PC-3 (cell line): ENCODE results near the gene TFDP1. TPM values are rescaled to one million over a fixed set of nuclear protein-coding genes. Genes with fewer than 3 reads are reported as not detected.

ENCODE experiments used
- ATAC-seq: fragments of 200-7000 bp; cut with Tn5 transposase; 2 replicates; pipeline ENCODE4 v1.9.1; 2020; ENCODE audit warnings: mild to moderate bottlenecking, moderate library complexity
- BruUV-seq: library from RNA; stranded (reverse); fragments of 400-500 nt; replicated peaks from 2 replicates; lab custom pipeline; 2021; lab: Mats Ljungman, UMichigan
- CTCF ChIA-PET: fragments of 300-600 bp; sonication (Branson Sonifier 250); formaldehyde crosslinking; loops from one replicate; lab custom pipeline; 2022; ENCODE audit warnings: antibody characterized with exemption; lab: Charles Lee
- POLR2A ChIA-PET: fragments of 300-600 bp; sonication (Branson Sonifier 250); formaldehyde crosslinking; loops from one replicate; lab custom pipeline; 2022; ENCODE audit warnings: antibody characterized with exemption; ENCODE audit not compliant: unreplicated experiment; lab: Charles Lee
- DNase-seq: peaks from one replicate; pipeline ENCODE4 v3.0.0-alpha.2; 2015
- H2AFZ ChIP-seq: fragments of 300-600 bp; sonication (generic); 2 replicates; pipeline ENCODE4 v1.6.0; 2016; ENCODE audit warnings: antibody characterized with exemption, low read length
- H3F3A ChIP-seq: fragments of 300-600 bp; sonication (generic); one replicate; pipeline ENCODE4 v1.6.0; 2017; ENCODE audit warnings: antibody characterized with exemption, low read length, control low read depth, mild to moderate bottlenecking; ENCODE audit not compliant: unreplicated experiment
- H3K27ac ChIP-seq: fragments of 300-600 bp; sonication (generic); 2 replicates; pipeline ENCODE4 v1.5.1; 2016; ENCODE audit warnings: mild to moderate bottlenecking, low read length
- H3K27me3 ChIP-seq: fragments of 300-600 bp; sonication (generic); 2 replicates; pipeline ENCODE4 v1.6.1; 2016; ENCODE audit warnings: low read length, mixed read lengths
- H3K36me3 ChIP-seq: fragments of 300-600 bp; sonication (generic); 2 replicates; pipeline ENCODE4 v1.6.1; 2016; ENCODE audit warnings: low read depth, mixed run types, low read length, mixed read lengths
- H3K4me1 ChIP-seq: fragments of 300-600 bp; sonication (generic); 2 replicates; pipeline ENCODE4 v1.5.1; 2016; ENCODE audit warnings: low read length; ENCODE audit not compliant: insufficient read depth
- H3K4me2 ChIP-seq: fragments of 300-600 bp; sonication (generic); 2 replicates; pipeline ENCODE4 v1.6.0; 2016; ENCODE audit warnings: low read length
- H3K4me3 ChIP-seq: fragments of 300-600 bp; sonication (generic); 2 replicates; pipeline ENCODE4 v1.5.1; 2016; ENCODE audit warnings: mild to moderate bottlenecking, low read length, mixed read lengths
- H3K79me2 ChIP-seq: fragments of 300-600 bp; sonication (generic); 2 replicates; pipeline ENCODE4 v1.6.1; 2017; ENCODE audit warnings: low read length, mixed read lengths
- H3K9ac ChIP-seq: fragments of 300-600 bp; sonication (generic); 2 replicates; pipeline ENCODE4 v1.6.0; 2016; ENCODE audit warnings: mild to moderate bottlenecking, low read length
- H3K9me2 ChIP-seq: fragments of 300-600 bp; sonication (generic); replicated peaks from 2 replicates; pipeline ENCODE4 v1.6.1; 2016; ENCODE audit warnings: mixed run types, low read length, mixed read lengths
- H3K9me3 ChIP-seq: fragments of 300-600 bp; sonication (generic); 2 replicates; pipeline ENCODE4 v1.6.1; 2016; ENCODE audit warnings: low read length, mixed read lengths
- H4K20me1 ChIP-seq: fragments of 300-600 bp; sonication (generic); 2 replicates; pipeline ENCODE4 v1.6.1; 2016; ENCODE audit warnings: low read length, mixed read lengths
- EZH2 ChIP-seq: fragments of 300-600 bp; sonication (generic); IDR thresholded peaks from one replicate; pipeline ENCODE4 v1.6.1; 2017; ENCODE audit warnings: antibody characterized with exemption, mild to moderate bottlenecking, low read length; ENCODE audit not compliant: unreplicated experiment
- EZH2phosphoT487 ChIP-seq: fragments of 300-600 bp; sonication (generic); IDR thresholded peaks from 2 replicates; pipeline ENCODE4 v1.6.1; 2018; ENCODE audit warnings: mild to moderate bottlenecking, antibody characterized with exemption, low read length, borderline replicate concordance
- intact Hi-C: fragments of 100-400 bp; cut with micrococcal nuclease; formaldehyde crosslinking; loops from 2 replicates; pipeline ENCODE4 v1.9.0; 2023
- total RNA-seq: library from RNA; depleted of rRNA; stranded (reverse); fragments of >200 nt; gene quantifications from 2 replicates; pipeline ENCODE4 v1.2.3, GENCODE V29; 2014
- TF ChIP-seq, protein P1 (sequence below): fragments of 300-600 bp; sonication (generic); conservative IDR thresholded peaks from 2 replicates; pipeline ENCODE4 v1.5.1; 2017; ENCODE audit warnings: antibody characterized with exemption, low read depth, mild to moderate bottlenecking, low read length

The TFDP1 gene
- total RNA-seq, 1 experiment from 2014 or later = 89.5 TPM

DNA sequence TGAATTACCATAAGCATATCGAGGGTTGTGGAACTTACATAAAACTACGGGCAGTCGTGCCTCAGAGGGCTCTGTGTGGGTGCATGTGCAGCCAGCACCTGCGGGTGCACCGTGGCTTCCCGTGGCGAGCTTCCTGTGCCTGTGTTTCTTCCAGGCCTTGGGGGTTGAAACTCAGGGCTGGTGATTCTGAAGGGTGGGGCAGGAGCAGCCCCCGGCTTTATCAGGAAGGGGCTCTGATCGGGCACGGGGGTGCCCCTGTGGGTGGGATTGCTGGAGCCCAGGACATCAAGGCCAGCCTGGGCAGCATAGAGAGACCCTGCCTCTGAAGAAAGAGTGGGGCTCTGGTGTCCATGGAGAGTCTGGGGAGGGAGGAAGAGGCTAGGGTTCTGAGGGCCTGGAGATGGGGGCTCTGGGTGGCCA is 62.4 kb downstream of the TFDP1 start:
- BruUV-seq = no TSS peak
- Histone ChIP-seq H3K36me3 (0 out of 2 replicates have a peak, but pooled peaks cover 5% of the 10 kb centered on the region), H3K9me3 (no peaks in the 10 kb centered on the region), H3K79me2 (no peaks in the 10 kb centered on the region), H4K20me1 (no peaks in the 10 kb centered on the region), H3K4me2 (no peak overlapping the region), H3F3A (no peaks in the 10 kb centered on the region), H2AFZ (no peak overlapping the region), H3K4me3 (no peak overlapping the region), H3K27ac (no peak overlapping the region), H3K27me3 (no peaks in the 10 kb centered on the region), H3K9ac (no peak overlapping the region), H3K4me1 (peaks cover 9% of the 10 kb centered on the region; the same call in 1 of the 2 replicates), H3K9me2 (no peaks in the 10 kb centered on the region)
- no peak for TF ChIP-seq EZH2phosphoT487
- no peak for TF ChIP-seq EZH2
- TF ChIP-seq, protein P1, sequence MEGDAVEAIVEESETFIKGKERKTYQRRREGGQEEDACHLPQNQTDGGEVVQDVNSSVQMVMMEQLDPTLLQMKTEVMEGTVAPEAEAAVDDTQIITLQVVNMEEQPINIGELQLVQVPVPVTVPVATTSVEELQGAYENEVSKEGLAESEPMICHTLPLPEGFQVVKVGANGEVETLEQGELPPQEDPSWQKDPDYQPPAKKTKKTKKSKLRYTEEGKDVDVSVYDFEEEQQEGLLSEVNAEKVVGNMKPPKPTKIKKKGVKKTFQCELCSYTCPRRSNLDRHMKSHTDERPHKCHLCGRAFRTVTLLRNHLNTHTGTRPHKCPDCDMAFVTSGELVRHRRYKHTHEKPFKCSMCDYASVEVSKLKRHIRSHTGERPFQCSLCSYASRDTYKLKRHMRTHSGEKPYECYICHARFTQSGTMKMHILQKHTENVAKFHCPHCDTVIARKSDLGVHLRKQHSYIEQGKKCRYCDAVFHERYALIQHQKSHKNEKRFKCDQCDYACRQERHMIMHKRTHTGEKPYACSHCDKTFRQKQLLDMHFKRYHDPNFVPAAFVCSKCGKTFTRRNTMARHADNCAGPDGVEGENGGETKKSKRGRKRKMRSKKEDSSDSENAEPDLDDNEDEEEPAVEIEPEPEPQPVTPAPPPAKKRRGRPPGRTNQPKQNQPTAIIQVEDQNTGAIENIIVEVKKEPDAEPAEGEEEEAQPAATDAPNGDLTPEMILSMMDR = no peak
- peak; percentile 19 for ATAC-seq
- CTCF ChIA-PET = no interaction called here
- POLR2A ChIA-PET = interaction anchor here (0.6 kb wide), 1 partner anchor 95 kb away, joined by 3 read pairs; no protein-coding TSS in a partner anchor
- intact Hi-C loops = no loop called here
- no peak for DNase-seq

DNA sequence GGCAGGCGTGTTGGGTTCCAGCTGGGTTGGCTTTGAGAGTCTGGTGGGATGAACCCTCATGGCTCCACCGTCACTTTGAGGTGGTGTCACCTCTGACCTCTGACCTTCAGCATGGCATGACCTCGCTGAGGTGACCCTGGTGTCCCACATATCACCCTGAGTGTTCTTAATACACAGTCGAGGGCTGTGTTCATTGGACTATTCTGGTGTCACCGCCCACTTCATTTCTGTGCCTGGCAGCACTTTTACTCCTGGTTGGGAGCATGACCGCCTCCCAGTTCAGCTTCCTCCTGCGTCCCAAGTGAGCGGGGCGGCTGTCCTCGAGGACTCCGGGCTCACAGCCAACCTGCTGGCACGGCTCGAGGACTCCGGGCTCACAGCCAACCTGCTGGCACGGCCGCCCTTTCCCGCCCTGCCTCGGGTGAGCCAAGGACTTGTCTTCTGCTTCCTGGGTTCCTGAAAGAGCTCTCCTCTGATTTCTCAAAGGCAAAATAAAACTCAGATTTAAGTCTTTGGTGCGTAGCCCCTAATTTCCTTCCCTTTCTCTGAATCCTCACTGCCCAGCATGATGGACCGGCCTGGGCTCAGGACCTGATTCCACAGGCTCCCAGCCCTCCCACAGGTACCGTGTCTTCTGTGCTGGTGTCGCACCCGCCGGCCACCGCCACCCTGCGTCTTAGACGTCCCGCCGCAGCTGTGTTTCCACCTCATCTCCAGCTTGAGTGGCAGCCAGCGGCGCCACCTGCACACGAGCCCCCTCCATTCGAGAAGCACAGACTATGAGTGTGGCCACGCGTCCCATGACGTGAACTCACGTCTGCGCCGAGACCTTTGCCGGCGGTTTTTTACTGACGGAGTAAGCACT is 63.0 kb downstream of the TFDP1 start:
- intact Hi-C loops = loop anchor here (2.0 kb wide), 1 partner anchor 13 kb away; no protein-coding TSS in a partner anchor
- Histone ChIP-seq H3K79me2 (no peaks in the 10 kb centered on the region), H3K9me2 (no peaks in the 10 kb centered on the region), H3K4me3 (no peak overlapping the region), H3K36me3 (no peaks in the 10 kb centered on the region), H4K20me1 (no peaks in the 10 kb centered on the region), H3F3A (no peaks in the 10 kb centered on the region), H3K4me1 (peaks cover 9% of the 10 kb centered on the region; the same call in 1 of the 2 replicates), H2AFZ (no peak overlapping the region), H3K27ac (0 out of 2 replicates have a peak overlapping the region, but pooled peaks have one; percentile 14), H3K9ac (no peak overlapping the region), H3K9me3 (no peaks in the 10 kb centered on the region), H3K4me2 (no peak overlapping the region), H3K27me3 (no peaks in the 10 kb centered on the region)
- TF ChIP-seq EZH2 (no peak), EZH2phosphoT487 (no peak)
- TF ChIP-seq, protein P1 = no peak
- peak; percentile 82 for DNase-seq
- no TSS peak for BruUV-seq
- CTCF ChIA-PET = no interaction called here
- peak; percentile 87 for ATAC-seq
- POLR2A ChIA-PET = interaction anchor here (0.6 kb wide), 1 partner anchor 94 kb away, joined by 3 read pairs; no protein-coding TSS in a partner anchor

DNA sequence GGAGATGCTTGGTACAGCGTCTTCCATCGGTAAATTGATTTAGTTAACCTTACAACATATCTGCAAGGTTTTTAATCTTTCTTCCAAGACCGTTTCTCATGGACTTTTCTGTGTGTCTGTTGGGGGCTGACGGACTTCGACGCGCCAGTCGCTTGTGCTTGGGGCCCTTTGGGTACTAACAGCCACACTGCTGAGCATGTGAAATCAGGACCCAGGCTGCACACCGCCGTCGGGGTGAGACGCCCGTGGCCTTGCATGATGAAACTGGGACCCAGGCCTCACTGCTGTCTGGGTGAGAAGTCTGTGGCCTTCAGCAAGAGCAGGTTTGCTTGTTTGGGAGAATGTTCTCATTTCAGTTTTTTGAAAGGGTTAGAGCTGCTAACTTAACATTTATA is 63.7 kb downstream of the TFDP1 start:
- ATAC-seq = no peak
- Histone ChIP-seq H3K79me2 (no peaks in the 10 kb centered on the region), H3K9ac (no peak overlapping the region), H3F3A (no peaks in the 10 kb centered on the region), H3K36me3 (no peaks in the 10 kb centered on the region), H4K20me1 (no peaks in the 10 kb centered on the region), H3K9me3 (no peaks in the 10 kb centered on the region), H3K9me2 (no peaks in the 10 kb centered on the region), H3K27me3 (no peaks in the 10 kb centered on the region), H3K27ac (no peak overlapping the region), H3K4me2 (no peak overlapping the region), H3K4me1 (peaks cover 10% of the 10 kb centered on the region; the same call in 1 of the 2 replicates), H2AFZ (no peak overlapping the region), H3K4me3 (no peak overlapping the region)
- ChIA-PET POLR2A (no interaction called here), CTCF (no interaction called here)
- intact Hi-C loops = loop anchor here (2.0 kb wide), 1 partner anchor 13 kb away; no protein-coding TSS in a partner anchor
- TF ChIP-seq EZH2 (no peak), EZH2phosphoT487 (no peak)
- TF ChIP-seq, protein P1 = no peak
- DNase-seq = no peak
- no TSS peak for BruUV-seq
